Mucosa of rectum (tissue), 2 donors: ENCODE measurements around the gene PLCZ1.
"Not testable (repeated sequence)": the region's sequence is repeated elsewhere in the genome, so short reads cannot be mapped to it uniquely, and the experiment has no call there.

Experiments used
- H3K27ac ChIP-seq, 2 donors: one replicate each; pipeline ENCODE4 v1.7.0; 2013; ENCODE audit warnings: inconsistent platforms in 2 of 2, low read depth in 2 of 2, low read length in 2 of 2
- H3K27me3 ChIP-seq, 2 donors: one replicate each; pipeline ENCODE4 v1.7.0; 2013; ENCODE audit warnings: low read length in 2 of 2; ENCODE audit not compliant: control insufficient read depth in 2 of 2, insufficient read depth in 2 of 2
- H3K36me3 ChIP-seq, 2 donors: one replicate each; pipeline ENCODE4 v1.7.0; 2013; ENCODE audit warnings: low read length in 2 of 2; ENCODE audit not compliant: control insufficient read depth in 2 of 2, insufficient read depth in 2 of 2
- H3K4me1 ChIP-seq, 2 donors: one replicate each; pipeline ENCODE4 v1.7.0; 2013; ENCODE audit warnings: low read length in 2 of 2, mild to moderate bottlenecking in 1 of 2; ENCODE audit not compliant: control insufficient read depth in 2 of 2, insufficient read depth in 2 of 2
- H3K4me3 ChIP-seq, 2 donors: one replicate each; pipeline ENCODE4 v1.7.0; 2013; ENCODE audit warnings: low read length in 2 of 2
- H3K9ac ChIP-seq, 2 donors: one replicate each; pipeline ENCODE4 v1.7.0; 2013; ENCODE audit warnings: low read length in 2 of 2, low read depth in 1 of 2, mild to moderate bottlenecking in 1 of 2
- H3K9me3 ChIP-seq, 2 donors: one replicate each; pipeline ENCODE4 v1.7.0; 2013; ENCODE audit warnings: low read length in 2 of 2; ENCODE audit not compliant: control insufficient read depth in 2 of 2
- donor health status: healthy.
- donor health status: Normal muscosa, but diverticular disease.

The PLCZ1 gene, protein sequence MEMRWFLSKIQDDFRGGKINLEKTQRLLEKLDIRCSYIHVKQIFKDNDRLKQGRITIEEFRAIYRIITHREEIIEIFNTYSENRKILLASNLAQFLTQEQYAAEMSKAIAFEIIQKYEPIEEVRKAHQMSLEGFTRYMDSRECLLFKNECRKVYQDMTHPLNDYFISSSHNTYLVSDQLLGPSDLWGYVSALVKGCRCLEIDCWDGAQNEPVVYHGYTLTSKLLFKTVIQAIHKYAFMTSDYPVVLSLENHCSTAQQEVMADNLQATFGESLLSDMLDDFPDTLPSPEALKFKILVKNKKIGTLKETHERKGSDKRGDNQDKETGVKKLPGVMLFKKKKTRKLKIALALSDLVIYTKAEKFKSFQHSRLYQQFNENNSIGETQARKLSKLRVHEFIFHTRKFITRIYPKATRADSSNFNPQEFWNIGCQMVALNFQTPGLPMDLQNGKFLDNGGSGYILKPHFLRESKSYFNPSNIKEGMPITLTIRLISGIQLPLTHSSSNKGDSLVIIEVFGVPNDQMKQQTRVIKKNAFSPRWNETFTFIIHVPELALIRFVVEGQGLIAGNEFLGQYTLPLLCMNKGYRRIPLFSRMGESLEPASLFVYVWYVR

DNA sequence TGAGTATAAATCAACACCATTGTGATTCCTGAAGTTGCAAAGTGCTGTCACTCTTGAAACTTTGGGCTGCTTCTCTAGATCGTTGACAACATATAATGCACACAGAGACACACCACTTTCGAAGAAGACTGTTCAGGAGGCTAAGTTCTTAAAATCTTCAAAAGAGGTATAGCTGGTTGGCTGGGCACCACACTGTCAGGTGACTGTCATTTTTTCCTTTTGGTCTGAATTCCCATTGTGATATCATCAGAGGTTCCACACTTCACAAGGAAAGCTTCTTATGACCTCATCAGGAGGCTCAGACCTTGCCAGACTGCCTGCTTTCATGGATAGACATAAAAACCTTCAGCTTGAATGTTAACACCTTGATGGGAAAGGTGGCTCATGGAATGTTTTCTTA lies at the start of gene PLCZ1, which contains the start of gene CAPZA3:
Gene PLCZ1 (minus strand): TSS at position 194 of the 400 bp plus-strand sequence. CDS start 641 bp downstream, outside the sequence.
Gene CAPZA3 (plus strand): TSS at position 301 of the 400 bp plus-strand sequence. CDS start 150 bp downstream, outside the sequence.
- H3K9ac ChIP-seq, result no peak within 1 kb of the TSS
- no peaks in the 10 kb centered on the region for H3K4me1 ChIP-seq
- H3K36me3 ChIP-seq, result no peaks in the 10 kb centered on the region
- H3K27me3 ChIP-seq, result no peaks in the 10 kb centered on the region
- H3K9me3 ChIP-seq, result peaks cover 0 to 2% of the 10 kb centered on the region in 2 donors
- H3K27ac ChIP-seq, result no peak within 1 kb of the TSS
- H3K4me3 ChIP-seq, result no peak within 1 kb of the TSS

DNA sequence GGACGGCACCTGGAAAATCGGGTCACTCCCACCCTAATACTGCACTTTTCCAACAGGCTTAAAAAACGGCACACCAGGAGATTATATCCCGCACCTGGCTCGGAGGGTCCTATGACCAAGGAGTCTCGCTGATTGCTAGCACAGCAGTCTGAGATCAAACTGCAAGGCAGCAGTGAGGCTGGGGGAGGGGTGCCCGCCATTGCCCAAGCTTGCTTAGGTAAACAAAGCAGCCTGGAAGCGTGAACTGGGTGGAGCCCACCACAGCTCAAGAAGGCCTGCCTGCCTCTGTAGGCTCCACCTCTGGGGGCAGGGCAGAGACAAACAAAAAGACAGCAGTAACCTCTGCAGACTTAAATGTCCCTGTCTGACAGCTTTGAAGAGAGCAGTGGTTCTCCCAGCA lies 47.7 kb upstream of the PLCZ1 start:
- H3K27me3 ChIP-seq, H3K9me3 ChIP-seq, H3K27ac ChIP-seq, H3K4me3 ChIP-seq, H3K36me3 ChIP-seq, H3K4me1 ChIP-seq, H3K9ac ChIP-seq: not testable (repeated sequence)

DNA sequence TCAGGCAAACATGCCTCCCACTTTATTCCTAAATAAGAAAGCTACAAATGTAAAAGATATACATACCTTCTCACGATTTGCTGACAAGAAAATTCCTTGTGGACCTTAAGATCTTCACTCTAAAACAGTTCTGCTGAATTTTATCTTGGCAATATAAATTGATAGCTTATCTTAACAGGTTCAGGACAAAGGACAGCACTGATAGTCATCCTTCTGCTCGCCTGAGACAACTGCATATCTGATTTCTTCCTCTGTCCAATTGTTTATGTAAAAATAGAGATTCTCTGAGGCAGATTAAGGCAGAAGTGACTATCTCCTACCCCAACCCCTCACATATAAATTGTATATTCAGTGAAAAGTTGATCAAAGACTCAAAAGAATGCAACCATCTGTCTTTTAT lies 45.0 kb upstream of the PLCZ1 start:
- no peaks in the 10 kb centered on the region for H3K36me3 ChIP-seq
- H3K9me3 ChIP-seq, result no peaks in the 10 kb centered on the region
- no peak overlapping the region for H3K27ac ChIP-seq
- no peak overlapping the region for H3K4me3 ChIP-seq
- no peaks in the 10 kb centered on the region for H3K4me1 ChIP-seq
- no peak overlapping the region for H3K9ac ChIP-seq
- no peaks in the 10 kb centered on the region for H3K27me3 ChIP-seq

DNA sequence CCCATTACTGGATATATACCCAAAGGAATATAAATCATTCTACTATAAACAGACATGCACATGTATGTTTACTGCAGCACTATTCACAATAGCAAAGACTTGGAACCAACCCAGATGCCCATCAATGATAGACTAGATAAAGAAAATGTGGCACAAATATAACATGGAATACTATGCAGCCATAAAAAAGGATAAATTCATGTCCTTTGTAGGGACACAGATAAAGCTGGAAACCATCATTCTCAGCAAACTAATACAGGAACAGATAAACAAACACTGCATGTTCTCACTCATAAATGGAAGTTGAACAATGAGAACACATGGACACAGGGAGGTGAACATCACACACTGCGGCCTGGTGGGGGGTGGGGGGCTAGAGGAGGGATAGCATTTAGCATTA lies 28.7 kb upstream of the PLCZ1 start:
- H3K4me1 ChIP-seq, H3K9me3 ChIP-seq, H3K27me3 ChIP-seq, H3K36me3 ChIP-seq, H3K4me3 ChIP-seq, H3K9ac ChIP-seq, H3K27ac ChIP-seq: not testable (repeated sequence)

DNA sequence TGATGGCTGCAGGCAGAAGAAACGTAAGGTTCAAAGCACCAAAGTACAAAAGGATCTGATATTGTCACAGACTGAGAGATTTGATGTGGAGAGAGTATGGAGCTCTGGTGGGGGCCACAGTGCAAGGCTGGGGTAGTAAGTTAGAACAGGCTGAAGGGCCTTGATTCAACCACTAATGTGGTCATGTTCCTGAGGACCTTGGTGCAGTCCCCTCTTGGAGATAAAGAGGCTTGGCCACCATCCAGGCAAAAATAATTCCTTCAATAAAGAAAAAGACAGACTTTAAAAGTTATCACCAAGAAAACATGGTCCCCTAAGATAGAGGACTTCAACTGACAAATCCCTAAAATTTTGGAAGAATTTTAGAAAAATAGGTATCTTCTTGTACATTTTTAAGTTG lies 17.5 kb upstream of the PLCZ1 start:
- no peak overlapping the region for H3K9ac ChIP-seq
- no peak overlapping the region for H3K4me3 ChIP-seq
- no peak overlapping the region for H3K27ac ChIP-seq
- no peaks in the 10 kb centered on the region for H3K27me3 ChIP-seq
- no peaks in the 10 kb centered on the region for H3K4me1 ChIP-seq
- no peaks in the 10 kb centered on the region for H3K36me3 ChIP-seq
- no peaks in the 10 kb centered on the region for H3K9me3 ChIP-seq

DNA sequence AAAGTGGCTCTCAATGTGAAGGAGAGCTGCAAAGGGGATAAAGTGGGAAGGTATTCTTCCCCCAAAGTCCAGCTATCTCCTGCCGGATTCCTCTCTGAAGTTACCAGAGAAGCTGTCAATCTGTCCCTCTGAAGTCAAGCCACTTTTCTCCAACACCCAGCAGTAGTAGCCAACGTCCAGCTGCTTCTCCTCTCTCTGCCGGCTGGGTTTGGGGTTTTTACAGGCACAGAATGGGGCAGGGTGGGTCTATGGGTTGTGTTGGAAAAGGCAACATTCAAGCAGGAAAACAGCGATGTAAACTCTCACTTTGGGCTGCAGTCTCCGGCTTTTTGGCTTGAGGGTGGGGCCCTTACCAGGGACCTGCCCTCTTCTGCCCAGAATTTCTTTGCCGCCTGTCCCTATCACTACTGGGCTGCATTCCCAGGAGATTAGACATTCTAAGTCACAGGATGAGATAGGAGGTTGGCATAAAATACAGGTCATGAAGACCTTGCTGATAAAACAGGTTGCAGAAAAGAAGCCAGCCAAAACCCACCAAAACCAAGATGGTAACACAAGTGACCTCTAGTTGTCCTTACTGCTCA lies 16.4 kb upstream of the PLCZ1 start:
- H3K4me1 ChIP-seq, result no peaks in the 10 kb centered on the region
- H3K27ac ChIP-seq, result no peak overlapping the region
- no peak overlapping the region for H3K4me3 ChIP-seq
- no peaks in the 10 kb centered on the region for H3K27me3 ChIP-seq
- H3K9ac ChIP-seq, result no peak overlapping the region
- no peaks in the 10 kb centered on the region for H3K9me3 ChIP-seq
- H3K36me3 ChIP-seq, result no peaks in the 10 kb centered on the region

DNA sequence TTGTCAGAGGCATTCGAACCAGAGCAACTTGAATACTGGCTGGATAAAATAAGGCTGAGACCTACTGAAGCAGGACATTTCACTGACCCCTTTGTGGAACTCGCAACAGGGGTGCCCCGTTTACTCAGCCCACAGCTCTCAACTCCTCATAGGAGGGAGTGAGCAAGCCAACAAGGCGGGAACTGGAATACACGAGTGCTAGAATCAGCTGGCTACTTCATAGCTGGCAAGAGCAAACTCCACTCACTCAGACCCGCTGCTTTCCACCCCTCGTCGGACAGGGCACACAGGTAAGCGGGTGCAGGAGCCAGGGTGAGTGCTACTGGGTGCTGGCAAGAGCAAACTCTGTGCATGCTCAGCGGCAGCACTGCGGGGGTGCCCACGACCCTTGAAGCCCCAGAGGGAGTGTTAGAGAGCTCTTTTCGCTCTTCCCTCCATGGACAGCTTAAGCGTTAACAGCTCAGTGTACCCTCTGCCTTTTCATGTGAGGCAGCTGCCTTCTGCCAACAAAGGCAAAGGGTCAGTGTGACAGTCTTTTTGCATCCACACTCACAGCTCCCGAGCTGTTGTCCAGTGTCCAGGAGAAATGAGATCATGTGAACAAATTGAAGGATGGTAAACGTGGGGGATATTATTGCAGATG lies 15.8 kb upstream of the PLCZ1 start:
- Histone ChIP-seq H3K36me3 (no peaks in the 10 kb centered on the region), H3K4me3 (no peak overlapping the region), H3K27ac (no peak overlapping the region), H3K4me1 (no peaks in the 10 kb centered on the region), H3K9me3 (no peaks in the 10 kb centered on the region), H3K9ac (no peak overlapping the region), H3K27me3 (no peaks in the 10 kb centered on the region)

DNA sequence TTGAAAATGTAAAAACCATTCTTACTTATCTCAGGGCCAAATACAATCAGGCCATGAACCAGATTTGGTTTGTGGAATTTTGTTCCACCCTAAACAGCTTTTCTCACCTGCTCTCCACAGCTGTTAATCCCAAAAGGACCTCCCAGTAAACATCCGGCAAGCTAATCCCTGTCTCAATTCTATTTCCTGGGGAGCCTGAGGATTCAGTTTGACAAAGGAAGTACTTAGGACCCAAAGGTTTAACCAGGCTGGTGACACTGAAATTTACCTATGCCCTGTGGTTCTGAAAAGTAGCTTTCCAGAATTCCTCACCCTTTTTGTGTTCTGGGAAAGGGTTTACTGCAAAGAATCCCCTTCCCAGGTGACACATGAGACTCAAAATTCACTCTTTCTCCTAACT lies 15.1 kb upstream of the PLCZ1 start:
- Histone ChIP-seq H3K36me3 (no peaks in the 10 kb centered on the region), H3K4me1 (no peaks in the 10 kb centered on the region), H3K4me3 (no peak overlapping the region), H3K27me3 (no peaks in the 10 kb centered on the region), H3K27ac (no peak overlapping the region), H3K9me3 (no peaks in the 10 kb centered on the region), H3K9ac (no peak overlapping the region)

DNA sequence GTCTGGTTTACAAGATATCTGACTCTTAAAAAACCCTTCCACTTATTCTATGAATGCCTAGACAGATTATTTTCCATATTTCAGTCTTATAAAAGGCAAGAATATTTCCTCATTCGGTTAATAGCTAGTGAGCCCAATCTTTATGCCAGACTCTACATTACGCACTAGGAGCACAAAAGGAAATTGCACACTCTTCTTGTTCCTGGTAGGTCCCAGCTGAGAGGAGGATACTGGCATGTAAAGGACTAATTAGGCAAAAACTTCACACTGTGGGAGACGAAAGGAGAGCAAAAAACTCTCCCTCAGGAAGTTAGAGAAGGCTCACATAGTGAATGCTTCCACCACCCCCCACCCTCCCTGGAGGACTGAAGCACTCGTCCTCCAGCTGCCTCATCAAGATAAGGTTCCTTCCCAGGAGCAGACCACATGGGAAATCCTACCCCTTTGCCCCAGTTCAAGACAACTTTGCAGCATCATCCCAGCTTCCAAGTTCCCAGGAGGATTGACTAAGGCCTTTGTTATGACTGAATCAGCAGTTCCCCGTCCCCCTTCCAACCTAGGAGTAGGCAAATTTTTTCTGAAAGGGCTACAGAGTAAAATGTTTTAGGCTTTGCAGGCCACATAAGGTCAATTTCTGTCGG lies 14.6 kb upstream of the PLCZ1 start:
- Histone ChIP-seq H3K4me3 (no peak overlapping the region), H3K9ac (no peak overlapping the region), H3K27ac (no peak overlapping the region), H3K9me3 (no peaks in the 10 kb centered on the region), H3K36me3 (no peaks in the 10 kb centered on the region), H3K27me3 (no peaks in the 10 kb centered on the region), H3K4me1 (no peaks in the 10 kb centered on the region)
